ENCODE measurements around the gene TBC1D26. TPM values are rescaled to one million over a fixed set of nuclear protein-coding genes. Genes with fewer than 3 reads are reported as not detected.

The TBC1D26 gene
- total RNA-seq: not detected

GRCh38 chr17:15731900-15732299 lies at the start of gene TBC1D26:
Gene TBC1D26 (plus strand): TSS chr17:15732283. CDS start chr17:15735349, 3,066 bp downstream.

GRCh38 chr17:15683824-15684478 lies 48.1 kb upstream of the TBC1D26 start, which contains the start of gene TRIM16:
Gene TRIM16 (minus strand): TSS chr17:15684311. CDS start chr17:15651609, 32,702 bp downstream.

GRCh38 chr17:15699413-15699924 lies 32.6 kb upstream of the TBC1D26 start, which contains the start of gene ZNF286A:
Gene ZNF286A (plus strand): TSS chr17:15699752. CDS start chr17:15700330, 578 bp downstream.

Other genes starting within 250 kb of the TBC1D26 start
- 10 to 100 TPM; 13.5 to 14.6 TPM for gene TVP23C, start 168.8 kb upstream of the TBC1D26 start, total RNA-seq
- gene FBXW10B, start 112.6 kb upstream of the TBC1D26 start, total RNA-seq: under 1 TPM; 0.19 to 0.25 TPM
- gene TRIM16, start 48.0 kb upstream of the TBC1D26 start, total RNA-seq: 1 to 10 TPM; 9.0 to 9.2 TPM
- gene ZNF286A, start 32.5 kb upstream of the TBC1D26 start, total RNA-seq: 10 to 100 TPM; 20.2 to 20.9 TPM
- under 1 TPM; 0.77 to 0.98 TPM for gene ADORA2B, start 212.8 kb downstream of the TBC1D26 start, total RNA-seq